ENCODE measurements around the gene C5AR2.
"Not testable (repeated sequence)": the region's sequence is repeated elsewhere in the genome, so short reads cannot be mapped to it uniquely, and the experiment has no call there.

C5AR2 gene

GRCh38 chr19:47321630-47322029 lies 10.3 kb upstream of the C5AR2 start:
- DNase-seq, result no peak
- in situ Hi-C loops (cut with MboI; ENCODE audit: low pct_unique_long_range_greater_than_20kb, low sequenced_read_pairs), result no loop called here

DNA sequence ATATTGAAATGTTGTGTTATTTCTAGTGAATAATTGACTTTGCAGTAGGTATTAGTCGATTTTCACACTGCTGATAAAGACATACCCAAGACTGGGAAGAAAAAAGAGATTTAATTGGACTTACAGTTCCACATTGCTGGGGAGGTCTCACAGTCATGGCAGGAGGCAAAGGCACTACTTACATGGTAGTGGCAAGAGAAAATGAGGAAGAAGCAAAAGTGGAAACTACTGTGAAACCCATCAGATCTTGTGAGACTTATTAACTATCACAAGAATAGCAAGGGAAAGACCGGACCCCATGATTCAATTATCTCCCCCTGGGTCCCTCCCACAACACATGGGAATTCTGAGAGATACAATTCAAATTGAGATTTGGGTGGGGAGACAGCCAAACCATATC lies 9.9 kb upstream of the C5AR2 start:
- in situ Hi-C loops (cut with MboI; ENCODE audit: low pct_unique_long_range_greater_than_20kb, low sequenced_read_pairs), result no loop called here
- peak; percentile 44 for DNase-seq

- in situ Hi-C loops (cut with MboI; ENCODE audit: low pct_unique_long_range_greater_than_20kb, low sequenced_read_pairs), result no loop called here
- DNase-seq, result no peak
Measured at GRCh38 chr19:47323409-47323808, 8.6 kb upstream of the C5AR2 start.

- in situ Hi-C loops (cut with MboI; ENCODE audit: low pct_unique_long_range_greater_than_20kb, low sequenced_read_pairs), result no loop called here
- DNase-seq, result no peak
Measured at GRCh38 chr19:47323872-47324271, 8.1 kb upstream of the C5AR2 start.

DNA sequence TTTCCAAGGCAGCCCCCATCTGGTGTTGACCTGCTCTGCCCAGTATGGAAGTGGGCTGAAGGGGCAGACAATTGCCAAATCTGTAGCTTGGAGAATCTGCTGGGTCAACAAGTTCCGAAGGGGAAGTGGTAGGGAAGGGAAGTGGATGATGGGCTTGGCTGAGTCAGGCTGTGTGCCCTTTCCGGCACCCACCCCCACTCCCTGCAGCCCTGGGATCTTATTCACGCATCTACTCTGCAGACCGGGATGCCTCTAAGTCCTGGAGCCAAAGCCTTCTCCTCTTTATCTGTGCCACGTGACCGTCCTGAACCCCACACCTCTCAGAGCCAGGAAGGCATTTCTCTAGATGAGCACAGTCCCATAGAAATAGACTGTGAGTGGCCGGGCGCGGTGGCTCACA lies 7.5 kb upstream of the C5AR2 start:
- DNase-seq, result peak; percentile 83
- in situ Hi-C loops (cut with MboI; ENCODE audit: low pct_unique_long_range_greater_than_20kb, low sequenced_read_pairs), result no loop called here

GRCh38 chr19:47330466-47330869 lies 1.5 kb upstream of the C5AR2 start:
- in situ Hi-C loops (cut with MboI; ENCODE audit: low pct_unique_long_range_greater_than_20kb, low sequenced_read_pairs), result no loop called here
- DNase-seq, result no peak

- in situ Hi-C loops (cut with MboI; ENCODE audit: low pct_unique_long_range_greater_than_20kb, low sequenced_read_pairs), result no loop called here
Measured at GRCh38 chr19:47331490-47331889, 485 bp upstream of the C5AR2 start.

DNA sequence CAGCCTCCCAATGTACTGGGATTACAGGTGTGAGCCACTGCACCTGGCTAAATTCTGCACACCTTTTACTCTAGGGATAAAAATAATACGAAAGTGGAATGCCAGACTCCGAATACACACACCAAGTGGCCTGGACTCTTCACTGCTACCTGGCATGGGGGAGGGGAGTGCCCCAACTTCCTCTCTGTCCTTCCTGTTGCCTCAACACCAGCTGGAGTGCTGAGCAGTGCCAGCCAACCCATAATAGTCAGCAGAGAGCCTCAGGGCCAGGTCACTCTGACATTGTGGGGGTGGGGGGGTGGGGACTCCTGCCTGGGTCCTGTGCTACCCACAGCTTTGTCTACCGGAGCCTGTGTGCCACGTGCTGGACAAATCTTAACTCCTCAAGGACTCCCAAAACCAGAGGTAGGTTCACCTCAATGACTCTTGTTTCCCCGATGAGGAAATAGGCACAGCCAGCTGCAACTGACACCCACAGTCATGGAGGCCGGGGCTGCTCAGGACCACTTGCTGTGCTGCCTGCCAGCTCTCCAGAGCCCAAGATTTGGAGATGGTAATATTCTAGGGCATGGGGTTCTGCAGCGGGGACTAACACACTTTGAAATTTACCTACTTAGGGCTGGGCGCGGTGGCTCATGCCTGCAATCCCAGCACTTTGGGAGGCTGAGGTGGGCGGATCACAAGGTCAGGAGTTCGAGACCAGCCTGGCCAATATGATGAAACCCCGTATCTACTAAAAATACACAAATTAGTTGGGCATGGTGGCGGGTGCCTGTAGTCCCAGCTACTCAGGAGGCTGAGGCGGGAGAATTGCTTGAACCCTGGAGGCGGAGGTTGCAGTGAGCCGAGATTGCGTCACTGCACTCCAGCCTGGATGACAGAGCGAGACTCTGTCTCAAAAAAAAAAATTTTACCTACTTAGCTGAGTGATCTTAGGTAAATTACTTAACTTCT lies 5.1 kb downstream of the C5AR2 start:
- in situ Hi-C loops (cut with MboI; ENCODE audit: low pct_unique_long_range_greater_than_20kb, low sequenced_read_pairs), result not testable (repeated sequence)

More at GRCh38 chr19:47331490-47331889, 485 bp upstream of the C5AR2 start:
- no peak for DNase-seq

DNA sequence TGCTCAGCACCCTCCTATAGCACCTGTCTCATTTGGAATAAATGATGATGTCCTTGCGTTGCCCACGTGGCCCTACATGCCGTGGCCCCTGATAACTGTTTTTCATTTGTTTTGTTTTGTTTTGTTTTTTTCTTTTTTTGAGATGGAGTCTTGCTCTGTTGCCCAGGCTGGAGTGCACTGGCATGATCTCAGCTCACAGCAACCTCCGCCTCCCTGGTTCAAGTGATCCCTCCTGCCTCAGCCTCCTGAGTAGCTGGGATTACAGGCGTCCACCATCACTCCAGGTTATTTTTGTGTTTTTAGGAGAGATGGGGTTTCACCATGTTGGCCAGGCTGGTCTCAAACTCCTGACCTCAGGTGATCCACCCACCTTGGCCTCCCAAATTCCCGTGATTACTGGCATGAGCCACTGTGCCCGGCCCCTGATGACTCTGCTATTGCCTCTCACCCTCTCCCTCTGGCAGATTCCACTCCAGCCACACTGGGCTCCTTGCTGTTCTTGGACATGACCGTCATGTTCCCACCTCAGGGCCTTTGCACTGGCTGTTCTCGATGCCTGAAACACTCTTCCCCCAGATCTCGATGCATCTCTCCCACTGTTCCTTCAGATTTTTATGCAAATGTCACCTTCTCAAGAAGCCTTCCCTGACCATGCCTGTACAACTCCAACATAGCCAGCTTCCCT lies 7.4 kb downstream of the C5AR2 start:
- in situ Hi-C loops (cut with MboI; ENCODE audit: low pct_unique_long_range_greater_than_20kb, low sequenced_read_pairs), result no loop called here
- DNase-seq, result no peak

More for the DNA sequence above, 5.1 kb downstream of the C5AR2 start:
- peak; percentile 88 for DNase-seq

DNA sequence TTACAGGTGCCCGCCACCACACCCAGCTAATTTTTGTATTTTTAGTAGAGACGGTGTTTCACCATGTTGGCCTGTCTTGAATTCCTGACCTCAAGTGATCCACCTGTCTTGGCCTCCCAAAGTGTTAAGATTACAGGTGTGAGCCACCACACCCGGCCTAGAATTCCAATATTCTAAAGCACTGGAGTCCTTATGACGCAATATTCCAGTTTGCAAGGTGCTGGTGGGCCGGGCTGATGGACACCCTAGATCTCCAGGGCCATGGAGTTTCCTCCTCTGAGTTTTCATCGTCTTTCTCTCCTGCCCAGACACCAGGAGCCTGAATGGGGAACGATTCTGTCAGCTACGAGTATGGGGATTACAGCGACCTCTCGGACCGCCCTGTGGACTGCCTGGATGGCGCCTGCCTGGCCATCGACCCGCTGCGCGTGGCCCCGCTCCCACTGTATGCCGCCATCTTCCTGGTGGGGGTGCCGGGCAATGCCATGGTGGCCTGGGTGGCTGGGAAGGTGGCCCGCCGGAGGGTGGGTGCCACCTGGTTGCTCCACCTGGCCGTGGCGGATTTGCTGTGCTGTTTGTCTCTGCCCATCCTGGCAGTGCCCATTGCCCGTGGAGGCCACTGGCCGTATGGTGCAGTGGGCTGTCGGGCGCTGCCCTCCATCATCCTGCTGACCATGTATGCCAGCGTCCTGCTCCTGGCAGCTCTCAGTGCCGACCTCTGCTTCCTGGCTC lies 8.7 kb downstream of the C5AR2 start:
- in situ Hi-C loops (cut with MboI; ENCODE audit: low pct_unique_long_range_greater_than_20kb, low sequenced_read_pairs), result no loop called here
- no peak for DNase-seq

- no peak for DNase-seq
- in situ Hi-C loops (cut with MboI; ENCODE audit: low pct_unique_long_range_greater_than_20kb, low sequenced_read_pairs), result no loop called here
Measured at GRCh38 chr19:47341734-47342133, 9.8 kb downstream of the C5AR2 start.

DNA sequence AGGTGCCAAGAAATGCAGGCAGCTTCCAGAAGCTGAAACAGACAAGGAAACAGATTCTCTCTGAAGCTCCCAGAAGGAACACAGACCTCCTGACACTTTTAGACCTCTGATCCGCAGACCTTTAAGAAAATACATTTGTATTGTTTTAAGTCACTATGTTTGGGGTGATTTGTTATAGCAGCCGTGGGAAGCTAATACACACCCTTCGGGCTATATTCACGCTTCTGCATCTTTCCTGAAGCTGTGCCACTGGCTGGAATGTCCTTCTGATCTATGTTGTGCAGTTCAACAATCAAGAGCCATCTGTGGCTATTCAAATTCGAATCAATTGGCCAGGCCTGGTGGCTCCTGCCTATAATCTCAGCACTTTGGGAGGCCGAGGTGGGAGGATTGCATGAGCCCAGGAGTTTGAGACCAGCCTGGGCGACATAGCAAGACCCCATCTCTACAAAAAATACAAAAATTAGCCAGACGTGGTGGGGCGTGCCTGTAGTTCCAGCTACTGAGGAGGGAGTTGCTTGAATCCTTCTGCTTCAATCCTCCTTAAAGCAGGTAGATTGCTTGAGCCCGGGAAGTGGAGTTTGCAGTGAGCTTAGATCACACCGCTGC lies 11.3 kb downstream of the C5AR2 start:
- in situ Hi-C loops (cut with MboI; ENCODE audit: low pct_unique_long_range_greater_than_20kb, low sequenced_read_pairs), result no loop called here
- DNase-seq, result no peak

DNA sequence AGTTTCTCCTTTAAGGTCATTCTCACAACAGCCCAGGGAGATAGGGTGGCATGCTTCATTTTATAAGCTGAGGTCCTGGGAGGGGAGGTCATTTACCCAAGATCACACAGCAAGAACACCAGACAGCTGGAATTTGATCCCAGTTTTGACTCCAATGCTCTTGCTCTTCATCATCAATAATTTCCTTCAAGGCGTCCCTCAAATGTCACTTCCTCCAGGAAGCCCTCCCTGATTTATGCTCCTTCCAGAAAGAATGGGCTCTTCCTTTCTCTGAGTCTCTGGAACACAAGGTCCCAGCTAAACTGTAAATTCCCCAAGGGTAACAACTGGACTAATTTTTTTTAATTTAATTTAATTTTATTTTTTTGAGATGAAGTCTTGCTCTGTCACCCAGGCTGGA lies 12.4 kb downstream of the C5AR2 start:
- in situ Hi-C loops (cut with MboI; ENCODE audit: low pct_unique_long_range_greater_than_20kb, low sequenced_read_pairs), result no loop called here
- DNase-seq, result no peak

- in situ Hi-C loops (cut with MboI; ENCODE audit: low pct_unique_long_range_greater_than_20kb, low sequenced_read_pairs); DNase-seq: not testable (repeated sequence)
Measured at GRCh38 chr19:47346024-47346423, 14.0 kb downstream of the C5AR2 start.

DNA sequence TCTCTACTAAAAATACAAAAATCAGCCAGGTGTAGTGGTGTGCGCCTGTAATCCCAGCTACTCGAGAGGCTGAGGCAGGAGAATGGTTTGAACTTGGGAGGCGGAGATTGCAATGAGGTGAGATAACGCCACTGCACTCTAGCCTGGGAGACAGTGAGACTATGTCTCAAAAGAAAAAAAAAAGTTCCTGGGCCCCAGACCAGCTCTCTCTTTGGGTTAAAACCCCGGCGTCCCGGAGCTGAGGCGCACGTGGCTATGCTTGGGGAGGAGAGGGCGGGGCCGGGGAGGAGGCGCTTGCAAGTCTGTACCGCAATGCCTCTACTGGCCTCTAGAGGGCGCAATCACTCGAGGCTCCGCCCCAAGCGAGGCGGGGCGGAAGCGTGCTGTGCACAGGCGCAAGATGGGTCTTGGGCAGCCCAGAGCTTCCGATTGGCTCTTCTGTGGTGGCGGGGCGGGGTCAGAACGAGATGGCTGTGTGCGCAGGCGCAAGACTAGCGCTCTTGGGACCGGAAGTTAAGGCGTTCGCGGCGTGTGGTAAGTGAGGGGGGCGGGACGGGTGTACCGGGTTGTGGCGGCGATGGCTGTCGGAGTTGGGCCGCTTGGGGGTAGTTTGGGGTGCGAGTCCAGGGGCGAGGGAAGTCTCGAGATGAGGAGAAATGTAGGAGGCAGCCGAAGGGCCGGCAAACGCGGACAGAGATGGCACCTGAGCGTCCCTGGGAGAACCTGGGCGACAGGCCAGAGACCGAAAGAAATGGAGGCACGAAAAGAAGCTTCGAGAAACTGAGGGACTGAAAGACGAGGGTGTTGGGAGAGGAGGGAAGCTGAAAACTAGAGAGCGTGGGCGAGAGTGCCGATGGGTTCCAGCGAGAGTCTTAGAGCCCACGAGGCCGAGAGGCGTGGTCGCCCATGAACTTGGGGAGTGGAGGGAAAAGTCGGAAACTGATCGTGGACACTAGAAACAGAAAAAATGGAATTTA lies 17.1 kb downstream of the C5AR2 start, which contains the start of gene DHX34:
DHX34 (plus strand) TSS at position 497 of the 977 bp plus-strand sequence. CDS start 3,716 bp downstream, outside the sequence.
- in situ Hi-C loops (cut with MboI; ENCODE audit: low pct_unique_long_range_greater_than_20kb, low sequenced_read_pairs), result no loop called here
- DNase-seq, result peak; percentile 99

DNA sequence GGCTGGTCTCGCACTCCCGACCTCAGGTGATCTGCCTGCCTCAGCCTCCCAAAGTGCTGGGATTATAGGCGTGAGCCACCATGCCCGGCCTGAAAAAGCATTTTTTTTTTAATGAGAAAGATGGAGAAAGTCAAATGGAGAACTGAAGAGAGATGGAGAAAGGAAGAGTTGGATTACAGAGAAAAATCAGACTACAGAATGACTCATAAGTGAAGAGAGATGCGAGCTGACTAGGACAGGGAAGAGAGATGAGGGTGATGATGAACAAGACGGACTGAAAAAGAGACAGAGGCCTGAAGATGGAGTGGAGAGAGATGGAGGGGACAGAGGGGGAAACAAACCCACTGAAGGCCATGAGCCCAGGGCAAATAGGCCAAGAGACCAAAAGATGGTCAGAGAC lies 18.7 kb downstream of the C5AR2 start:
- DNase-seq, result no peak
- in situ Hi-C loops (cut with MboI; ENCODE audit: low pct_unique_long_range_greater_than_20kb, low sequenced_read_pairs), result no loop called here

- no peak for DNase-seq
- in situ Hi-C loops (cut with MboI; ENCODE audit: low pct_unique_long_range_greater_than_20kb, low sequenced_read_pairs), result no loop called here
Measured at GRCh38 chr19:47351548-47351947, 19.6 kb downstream of the C5AR2 start.

GRCh38 chr19:47352095-47352494 lies 20.1 kb downstream of the C5AR2 start:
- no peak for DNase-seq
- in situ Hi-C loops (cut with MboI; ENCODE audit: low pct_unique_long_range_greater_than_20kb, low sequenced_read_pairs), result no loop called here
